Fibroblast of peridontal ligament (primary cell): Measurements from ENCODE around the gene PIGV.
A peak's percentile ranks its signal among the peaks of the same experiment; 100 is the strongest.
"Not testable (repeated sequence)": the region's sequence is repeated elsewhere in the genome, so short reads cannot be mapped to it uniquely, and the experiment has no call there.

Experiments
- DNase-seq: peaks from one replicate; pipeline ENCODE4 v3.0.0-alpha.2; 2010; ENCODE audit errors: extremely low read depth

Gene PIGV

DNA sequence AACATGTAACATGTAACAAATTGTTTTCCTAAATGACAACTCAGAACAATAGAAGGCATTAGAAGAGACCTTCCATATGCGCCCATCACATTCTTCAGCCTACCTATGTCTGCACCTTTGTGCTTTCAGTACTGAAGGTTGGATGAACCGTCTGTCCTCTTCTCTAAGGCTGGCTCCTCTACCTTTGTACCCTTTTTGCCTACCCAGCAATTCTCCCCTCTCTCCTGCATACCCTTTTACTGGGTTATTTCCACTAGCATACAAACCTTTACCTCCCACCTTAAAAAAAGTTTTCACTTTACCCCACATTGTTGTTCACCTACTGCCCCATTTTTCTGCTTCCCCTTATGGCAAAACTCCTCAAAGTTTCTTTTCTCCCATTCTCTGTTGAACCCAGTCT is 5.2 kb downstream of the PIGV start:
- DNase-seq: no peak

DNA sequence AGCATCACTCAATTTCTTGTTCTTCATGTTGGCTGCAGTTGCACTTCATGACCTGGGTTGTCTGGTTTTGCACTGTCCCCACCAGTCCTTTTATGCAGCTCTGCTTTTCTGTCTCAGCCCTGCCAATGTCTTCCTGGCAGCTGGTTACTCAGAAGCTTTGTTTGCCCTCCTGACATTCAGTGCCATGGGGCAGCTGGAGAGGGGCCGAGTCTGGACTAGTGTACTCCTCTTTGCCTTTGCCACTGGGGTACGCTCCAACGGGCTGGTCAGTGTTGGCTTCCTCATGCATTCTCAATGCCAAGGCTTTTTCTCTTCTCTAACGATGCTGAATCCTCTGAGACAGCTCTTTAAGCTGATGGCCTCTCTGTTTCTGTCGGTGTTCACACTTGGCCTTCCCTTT is 6.6 kb downstream of the PIGV start:
- no peak for DNase-seq

DNA sequence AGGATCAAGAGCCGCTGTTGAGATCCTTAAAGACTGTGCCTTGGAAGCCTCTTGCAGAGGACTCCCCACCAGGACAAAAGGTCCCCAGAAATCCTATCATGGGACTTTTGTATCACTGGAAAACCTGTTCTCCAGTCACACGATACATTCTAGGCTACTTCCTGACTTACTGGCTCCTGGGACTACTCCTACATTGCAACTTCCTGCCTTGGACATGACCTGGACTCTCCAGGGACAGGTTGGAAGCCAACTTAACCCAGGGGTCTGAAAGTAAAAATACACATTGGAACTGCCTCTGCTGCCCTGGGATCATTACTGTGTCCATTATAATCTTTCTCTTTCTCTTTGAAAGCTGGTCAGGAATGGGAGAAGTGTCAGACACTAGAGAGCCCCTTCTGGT is 9.9 kb downstream of the PIGV start:
- DNase-seq: no peak

DNA sequence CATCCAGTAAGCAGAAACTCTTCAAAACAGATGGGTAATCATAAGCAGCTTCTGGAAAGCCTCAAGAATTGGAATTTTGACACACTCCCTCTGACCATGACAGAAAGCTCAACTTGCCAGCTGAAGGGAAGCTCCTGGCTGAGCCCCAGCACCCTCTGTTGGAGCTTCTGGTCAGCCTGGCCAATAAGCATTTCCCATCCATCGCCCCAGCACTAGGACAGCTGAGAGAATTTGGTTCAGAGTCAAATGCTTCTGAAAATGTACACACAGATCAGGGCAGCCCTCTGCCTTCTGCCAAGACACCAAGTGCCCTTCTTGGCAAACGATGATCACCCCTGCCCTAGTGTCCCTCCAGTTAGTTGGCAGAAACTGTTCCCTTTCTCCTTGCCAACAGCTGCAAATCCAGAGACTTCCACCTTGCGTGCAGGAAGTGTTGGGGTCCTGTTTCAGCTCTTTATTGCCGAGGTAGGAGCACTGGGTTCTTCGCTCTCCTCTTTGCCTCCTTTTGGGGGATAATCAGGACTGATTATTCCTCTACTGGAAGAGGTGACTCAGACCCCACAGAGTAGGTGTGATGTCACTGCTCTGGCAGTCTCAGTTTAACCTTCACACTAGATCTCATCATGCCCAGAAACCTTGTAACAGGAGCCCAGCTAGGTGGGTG is 11.9 kb downstream of the PIGV start:
- DNase-seq: peak; percentile 98

DNA sequence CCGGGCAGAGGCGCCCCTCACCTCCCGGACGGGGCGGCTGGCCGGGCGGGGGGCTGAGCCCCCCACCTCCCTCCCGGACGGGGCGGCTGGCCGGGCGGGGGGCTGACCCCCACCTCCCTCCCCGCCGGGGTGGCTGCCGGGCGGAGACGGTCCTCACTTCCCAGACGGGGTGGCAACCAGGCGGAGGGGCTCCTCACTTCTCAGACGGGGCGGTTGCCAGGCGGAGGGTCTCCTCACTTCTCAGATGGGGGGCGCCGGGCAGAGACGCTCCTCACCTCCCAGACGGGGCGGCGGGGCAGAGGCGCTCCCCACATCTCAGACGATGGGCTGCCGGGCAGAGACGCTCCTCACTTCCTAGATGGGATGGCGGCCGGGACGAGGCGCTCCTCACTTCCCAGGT is 16.2 kb downstream of the PIGV start:
- not testable (repeated sequence) for DNase-seq

DNA sequence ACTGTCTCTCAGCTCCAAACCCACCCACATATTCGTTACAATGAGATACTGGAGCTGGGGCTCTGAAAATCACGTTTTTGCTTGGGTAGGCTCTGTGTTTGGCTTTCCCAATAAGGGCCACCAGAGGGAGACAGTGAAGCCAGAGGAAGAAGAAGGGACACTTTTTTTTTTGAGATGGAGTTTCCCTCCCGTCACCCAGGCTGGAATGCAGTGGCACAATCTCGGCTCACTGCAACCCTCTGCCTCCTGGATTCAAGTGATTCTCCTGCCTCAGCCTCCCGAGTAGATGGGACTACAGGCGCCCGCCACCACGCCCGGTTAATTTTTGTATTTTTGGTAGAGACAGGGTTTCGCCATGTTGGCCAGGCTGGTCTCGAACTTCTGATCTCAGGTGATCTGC is 22.4 kb downstream of the PIGV start:
- peak; percentile 60 for DNase-seq

DNA sequence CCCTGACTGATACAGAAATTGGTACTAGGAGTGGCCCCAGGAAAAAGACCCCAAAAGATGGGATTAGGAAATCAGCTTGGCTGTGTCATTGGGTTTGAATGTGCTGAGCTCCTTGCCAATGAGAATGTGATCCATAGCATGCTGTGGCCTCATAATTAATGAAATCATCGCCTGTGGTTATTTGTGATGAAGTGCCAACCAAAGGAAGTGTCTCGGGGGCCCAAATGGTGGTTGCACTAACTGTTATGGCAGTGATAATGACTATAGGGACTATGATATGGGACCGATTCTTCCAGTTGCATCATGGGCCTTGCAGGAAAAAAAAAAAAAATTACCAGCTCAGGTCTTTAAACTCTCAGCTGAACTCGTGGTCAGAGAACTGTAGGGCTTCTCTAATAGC is 23.3 kb downstream of the PIGV start:
- DNase-seq: no peak

DNA sequence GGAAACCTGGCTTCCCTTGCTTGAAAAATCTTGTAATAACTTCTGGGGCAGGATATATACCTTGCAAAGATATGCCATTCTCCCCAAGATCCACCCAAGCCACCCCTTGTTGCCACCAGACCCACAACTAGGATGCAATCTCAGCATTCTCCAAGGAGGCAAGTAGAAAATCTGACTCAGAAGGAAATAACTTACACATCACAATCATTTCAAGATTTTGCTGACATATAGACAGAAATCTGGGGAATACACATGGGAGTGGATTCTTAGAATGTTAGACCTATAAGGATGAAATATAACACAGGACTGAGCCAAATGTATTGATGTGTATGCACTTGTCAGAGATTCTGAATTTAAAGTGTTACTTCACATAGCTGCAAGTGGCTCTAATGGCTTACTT is 24.0 kb downstream of the PIGV start:
- DNase-seq: peak; percentile 23

DNA sequence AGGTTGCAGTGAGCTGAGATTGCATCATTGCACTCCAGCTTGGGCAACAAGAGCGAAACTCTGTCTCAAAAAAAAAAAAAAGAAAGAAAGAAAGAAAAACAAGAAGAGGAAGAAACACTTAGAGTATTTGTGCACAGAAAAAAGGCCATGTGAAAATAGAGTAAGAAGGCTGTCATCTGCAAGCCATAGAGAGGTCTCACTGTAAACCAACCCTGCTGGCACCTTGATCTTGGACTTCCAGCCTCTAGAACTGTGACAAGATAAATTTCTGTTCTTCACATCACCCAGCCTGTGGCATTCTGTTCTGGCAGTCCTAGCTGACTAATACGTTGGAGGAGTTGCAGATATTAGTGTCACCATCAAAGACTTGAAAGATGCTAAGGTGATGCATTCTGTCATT is 26.6 kb downstream of the PIGV start:
- DNase-seq: no peak

DNA sequence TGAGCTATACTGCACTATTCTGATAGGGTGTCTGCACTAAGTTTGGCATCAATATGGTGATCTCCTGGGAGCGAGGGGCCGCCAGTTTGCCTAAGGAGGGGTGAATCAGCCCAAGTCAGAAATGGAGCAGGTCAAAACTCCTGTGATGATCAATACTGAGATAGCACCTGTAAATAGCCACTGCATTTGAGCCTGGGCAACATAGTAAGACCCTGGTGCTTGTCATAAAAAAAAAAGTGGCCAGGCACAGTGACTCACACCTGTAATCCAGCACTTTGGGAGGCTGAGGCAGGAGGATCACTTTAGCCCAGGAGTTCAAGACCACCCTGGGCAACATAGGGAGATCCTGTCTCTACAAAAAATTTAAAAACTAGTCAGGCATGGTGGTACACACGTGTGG is 27.1 kb downstream of the PIGV start:
- DNase-seq: no peak

DNA sequence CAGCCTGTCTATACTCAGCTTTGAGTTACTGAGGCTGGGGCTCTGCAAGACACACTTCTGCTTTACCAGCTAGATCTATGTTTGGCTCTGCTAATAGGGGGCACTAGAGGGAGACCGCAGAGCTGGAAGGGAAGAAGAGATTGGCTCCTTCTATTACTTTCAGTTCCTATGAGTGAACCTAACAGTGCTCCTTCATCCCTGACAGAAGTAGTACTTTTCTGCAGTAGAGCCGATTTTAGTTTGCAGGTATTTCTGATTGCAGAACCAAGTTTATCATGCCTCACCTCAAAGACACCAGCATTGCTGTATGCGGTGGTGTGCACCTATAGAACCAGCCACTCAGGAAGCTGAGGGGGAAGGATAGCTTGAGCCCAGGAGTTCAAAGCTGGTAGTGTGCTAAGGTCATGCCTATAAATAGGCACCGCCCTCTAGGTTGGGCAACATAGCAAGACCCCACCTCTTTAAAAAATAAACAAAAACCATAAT is 33.1 kb downstream of the PIGV start:
- no peak for DNase-seq

DNA sequence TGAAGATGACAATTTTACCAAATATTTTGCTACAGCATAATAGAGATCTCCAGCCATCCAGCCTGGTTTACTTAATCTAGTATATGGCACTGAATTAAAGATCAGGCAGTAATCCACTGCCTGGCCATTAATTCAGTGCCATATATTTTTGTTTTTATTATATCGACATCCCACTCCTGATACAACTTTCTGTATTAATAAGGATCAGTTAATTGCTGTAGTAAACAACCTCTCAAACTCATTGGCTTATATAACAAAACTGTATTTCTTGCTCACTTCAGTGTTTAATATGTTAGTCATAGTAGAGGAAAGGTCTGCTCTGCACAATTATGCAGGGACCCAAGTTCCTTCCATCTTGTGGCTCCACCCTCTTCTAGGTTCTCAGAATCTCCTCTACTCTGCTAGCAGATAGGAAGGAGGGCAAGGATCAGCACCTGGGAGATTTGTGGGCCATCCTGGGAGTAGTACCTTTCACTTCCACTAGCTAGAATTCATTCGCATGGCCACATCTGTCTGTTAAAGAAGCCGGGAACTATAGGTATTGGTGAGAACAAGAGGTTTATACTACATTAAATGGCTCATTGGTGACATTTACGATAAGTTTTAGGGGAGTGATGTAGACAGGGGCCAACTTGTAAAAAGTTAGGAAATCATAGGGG is 35.1 kb downstream of the PIGV start:
- no peak for DNase-seq

DNA sequence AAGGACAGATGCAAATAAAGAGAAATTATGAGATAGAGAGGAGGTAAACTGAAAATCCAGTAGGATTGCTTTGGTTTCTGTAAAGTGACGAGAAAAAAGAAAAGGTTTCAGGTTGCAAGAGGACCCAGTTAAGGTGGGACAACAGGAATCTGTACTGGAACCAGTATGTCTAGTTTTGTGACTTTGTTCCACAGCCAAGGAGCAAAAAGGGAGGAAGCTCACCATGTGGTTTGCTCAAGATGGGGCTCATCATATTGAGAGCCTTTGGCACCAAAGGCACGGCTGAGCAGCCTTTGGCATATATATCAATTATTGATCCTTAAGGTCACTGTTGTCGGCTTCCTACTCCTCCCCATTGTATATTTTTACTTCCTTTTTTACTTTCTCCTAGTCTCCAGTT is 37.0 kb downstream of the PIGV start:
- no peak for DNase-seq

DNA sequence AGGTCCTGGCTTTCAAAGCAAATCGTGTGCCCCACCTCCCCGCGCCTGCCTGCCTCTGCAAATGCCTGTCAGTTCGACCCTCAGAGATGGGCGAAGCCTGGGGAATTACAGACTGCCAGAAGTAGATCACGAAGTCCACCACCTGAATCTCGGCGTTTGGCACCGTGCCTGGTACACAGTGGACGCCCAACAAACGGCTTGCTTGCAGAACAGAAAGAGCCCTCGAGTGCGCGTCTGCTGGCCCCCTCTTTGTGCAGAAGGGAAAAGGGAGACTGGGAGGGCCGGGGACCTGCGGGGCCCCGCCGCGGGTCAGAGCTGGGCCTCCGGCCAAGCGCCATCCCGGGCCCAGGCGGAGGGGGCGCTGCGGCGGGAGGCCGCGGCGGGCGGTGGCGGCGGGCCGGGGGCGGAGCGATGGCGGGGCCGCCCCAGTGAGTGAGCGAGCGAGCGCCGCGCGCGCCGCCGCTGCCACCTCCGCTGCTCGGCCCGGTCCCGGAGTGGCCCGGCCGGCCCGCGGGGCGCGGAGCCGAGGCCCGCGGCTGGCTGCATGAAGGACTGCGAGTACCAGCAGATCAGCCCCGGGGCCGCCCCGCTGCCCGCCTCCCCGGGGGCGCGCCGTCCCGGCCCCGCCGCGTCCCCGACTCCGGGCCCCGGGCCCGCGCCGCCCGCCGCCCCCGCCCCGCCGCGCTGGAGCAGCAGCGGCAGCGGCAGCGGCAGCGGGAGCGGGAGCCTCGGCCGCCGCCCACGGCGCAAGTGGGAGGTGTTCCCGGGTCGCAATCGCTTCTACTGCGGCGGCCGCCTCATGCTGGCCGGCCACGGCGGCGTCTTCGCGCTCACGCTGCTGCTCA is 38.7 kb downstream of the PIGV start, which contains the start of gene ZDHHC18:
Gene ZDHHC18 (plus strand): TSS at position 428 of the 845 bp plus-strand sequence. CDS start 117 bp downstream, at position 545.
- DNase-seq: peak; percentile 24

DNA sequence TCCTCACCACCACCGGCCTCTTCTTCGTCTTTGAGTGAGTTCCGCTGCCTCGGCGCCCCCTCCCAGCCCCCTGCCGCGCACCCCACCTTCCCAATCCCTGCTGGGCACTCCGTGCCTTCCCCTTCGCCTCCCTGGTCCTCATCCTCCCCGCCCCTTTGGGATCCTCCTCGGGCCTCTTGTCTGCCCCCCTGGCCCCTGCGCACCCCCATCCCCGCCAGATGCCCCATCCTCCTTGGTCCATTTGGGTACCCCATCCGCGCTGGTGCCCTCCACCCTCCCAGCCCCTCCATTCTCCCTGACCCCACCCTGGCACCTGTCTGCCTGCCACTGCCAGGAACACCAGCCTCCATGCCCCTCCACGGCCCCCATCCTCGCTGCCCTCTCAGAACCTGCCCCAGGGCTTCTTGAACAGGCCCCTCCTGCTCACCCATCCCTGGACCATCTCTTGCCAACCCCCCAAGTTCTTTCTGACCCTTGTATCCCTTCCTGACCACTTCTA is 39.4 kb downstream of the PIGV start:
- DNase-seq: no peak

DNA sequence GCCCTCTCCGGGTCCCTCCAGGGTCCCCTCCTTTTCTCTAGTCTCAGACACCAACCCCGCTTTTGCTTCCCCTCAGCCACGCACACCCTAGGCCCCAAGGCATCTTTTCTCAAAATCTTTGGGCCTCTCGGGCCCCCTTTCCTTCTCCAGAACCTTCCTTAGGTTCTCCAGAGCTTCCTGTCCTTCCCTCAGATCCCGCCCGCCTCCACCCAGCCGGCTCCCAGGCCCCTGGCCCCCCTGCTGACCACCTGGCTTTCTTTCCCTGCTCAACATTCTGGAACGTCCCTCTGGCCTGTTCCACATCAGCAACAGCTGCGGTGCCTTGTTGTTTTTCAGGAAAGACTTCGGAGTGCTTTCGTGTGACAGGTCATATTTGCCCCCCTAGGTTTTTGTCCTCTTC is 39.9 kb downstream of the PIGV start:
- no peak for DNase-seq

DNA sequence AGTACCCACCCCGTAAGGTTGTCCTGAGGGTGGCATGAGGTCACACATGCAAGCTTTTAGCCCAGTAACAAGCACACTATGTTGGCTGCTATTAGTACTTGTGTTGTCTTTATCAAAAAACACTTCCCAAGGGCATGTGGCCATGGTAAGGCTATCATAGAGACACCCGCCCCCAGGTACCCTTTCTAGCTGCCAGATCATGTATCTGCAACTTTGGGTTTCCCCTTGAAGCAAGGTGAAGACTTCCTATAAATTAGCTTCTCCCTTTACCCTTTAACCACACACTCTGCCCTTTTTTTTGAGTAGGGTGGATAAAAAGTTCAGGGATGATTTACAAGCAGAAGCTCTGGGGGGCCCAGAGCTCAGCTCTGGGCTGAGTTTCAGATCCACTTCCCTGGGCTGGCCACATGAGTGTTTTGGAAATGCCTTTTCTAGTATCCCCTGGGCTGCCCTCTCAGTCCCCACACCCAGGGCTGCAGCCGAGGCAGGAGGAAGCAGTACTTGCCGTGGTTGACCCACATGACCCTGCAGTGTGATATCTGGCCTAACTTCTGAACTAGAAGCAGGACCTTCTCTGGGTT is 40.8 kb downstream of the PIGV start:
- DNase-seq: no peak

DNA sequence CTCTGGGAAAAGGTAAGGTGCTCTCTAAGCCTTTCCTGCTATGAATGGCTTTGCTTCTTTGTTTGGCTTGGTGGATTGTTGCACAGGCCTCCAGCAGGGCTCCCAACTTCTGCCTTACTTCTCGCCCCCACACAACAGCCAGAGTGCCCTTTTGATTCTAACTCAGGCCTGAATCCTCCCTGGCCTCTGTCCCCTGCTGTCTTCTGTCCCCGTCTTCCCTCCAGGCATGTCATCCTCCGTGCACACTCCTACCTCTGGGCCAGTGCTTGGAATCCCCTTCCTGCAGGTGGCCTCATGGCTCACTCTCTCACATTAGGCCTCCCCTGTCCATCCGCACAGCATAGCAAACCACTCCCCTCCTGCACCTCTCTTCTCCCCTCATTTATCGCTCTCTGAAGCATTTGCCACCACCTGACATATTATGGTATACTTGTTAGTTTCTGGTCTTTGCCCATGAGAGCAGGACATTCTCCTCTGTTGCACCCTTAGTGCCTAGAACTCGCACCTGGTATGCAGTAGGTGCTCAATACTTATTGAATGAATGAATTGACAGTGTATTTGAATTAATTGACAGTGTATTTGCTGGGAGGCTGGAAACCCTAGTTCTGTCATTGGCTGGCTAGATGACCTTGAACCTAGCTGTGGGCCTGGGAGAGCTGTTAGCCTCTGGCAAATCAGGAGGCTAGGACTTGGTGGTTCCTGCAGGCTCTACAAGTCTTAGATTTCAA is 41.6 kb downstream of the PIGV start:
- DNase-seq: no peak

DNA sequence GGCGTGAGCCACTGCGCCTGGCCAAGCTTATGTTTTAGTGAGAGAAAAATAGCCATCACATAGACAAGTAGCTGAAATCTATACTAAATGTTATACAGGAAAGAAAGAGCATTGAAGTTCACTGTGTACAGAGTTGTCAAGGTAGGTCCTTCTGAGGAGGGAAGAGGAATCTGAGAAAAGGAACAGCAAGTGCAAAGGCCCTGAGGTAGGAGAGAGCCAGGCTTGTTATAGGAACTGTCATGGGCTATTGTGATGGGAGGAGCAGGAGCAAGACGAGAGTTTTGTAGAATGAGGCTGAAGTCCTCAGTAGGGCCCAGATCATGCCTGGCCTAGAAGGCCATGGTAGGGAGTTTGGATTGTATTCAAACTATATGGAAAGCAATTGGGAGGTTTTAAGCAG is 43.3 kb downstream of the PIGV start:
- DNase-seq: no peak

DNA sequence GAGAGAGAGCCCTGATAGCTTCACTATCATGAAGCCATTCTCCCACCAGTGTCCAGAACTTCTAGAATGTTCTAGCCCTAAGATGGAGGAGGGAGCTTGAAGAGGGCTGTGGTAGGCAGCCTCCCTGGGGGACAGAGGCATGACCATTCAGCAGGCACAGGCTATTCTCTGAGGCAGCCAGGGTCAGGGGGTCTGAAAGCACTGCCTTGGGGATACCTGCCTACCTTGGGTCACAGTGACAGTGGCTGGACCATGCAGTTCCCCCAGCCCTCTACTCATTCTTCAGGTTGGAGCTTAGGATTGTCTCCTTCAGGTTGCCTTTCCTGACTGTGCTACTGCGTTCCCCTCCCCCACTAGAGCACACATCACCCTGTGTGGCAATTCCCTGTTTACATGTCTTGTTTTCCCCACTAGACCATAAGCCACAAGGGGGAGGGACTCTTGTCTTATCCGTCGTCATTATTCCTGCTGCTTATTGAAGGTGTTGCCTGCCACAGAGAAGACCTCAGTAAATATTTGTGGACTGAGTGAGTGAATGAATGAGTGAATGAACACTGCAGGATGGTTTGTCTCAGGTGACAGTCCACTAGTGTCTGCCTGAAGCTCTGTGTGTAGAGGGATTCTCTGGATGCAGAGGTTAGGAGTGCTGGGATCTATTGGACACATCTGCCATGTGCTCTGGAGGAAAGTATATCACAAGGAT is 43.9 kb downstream of the PIGV start:
- no peak for DNase-seq
